HG03108 (cell line): ENCODE results near the gene TBCK.
"Not testable (repeated sequence)": the region's sequence is repeated elsewhere in the genome, so short reads cannot be mapped to it uniquely, and the experiment has no call there.

Experiments
- ATAC-seq: cut with Tn5 transposase; IDR thresholded peaks from one replicate; pipeline ENCODE4 v1.9.1; 2021; ENCODE audit warnings: moderate library complexity; ENCODE audit not compliant: unreplicated experiment

Gene TBCK

GRCh38 chr4:106132045-106132444, 184.0 kb downstream of the TBCK start:
- ATAC-seq: no peak

- ATAC-seq: no peak
Observed at GRCh38 chr4:106126062-106126461, 189.9 kb downstream of the TBCK start.

GRCh38 chr4:106119949-106120555, 196.0 kb downstream of the TBCK start:
- ATAC-seq: not testable (repeated sequence)

- no peak for ATAC-seq
Observed at GRCh38 chr4:106116025-106116424, 200.0 kb downstream of the TBCK start.

GRCh38 chr4:106114270-106114669, 201.7 kb downstream of the TBCK start:
- no peak for ATAC-seq

- not testable (repeated sequence) for ATAC-seq
Observed at GRCh38 chr4:106111778-106112469, 204.1 kb downstream of the TBCK start.

GRCh38 chr4:106109929-106110328, 206.1 kb downstream of the TBCK start:
- no peak for ATAC-seq

GRCh38 chr4:106105697-106106096, 210.3 kb downstream of the TBCK start:
- no peak for ATAC-seq

GRCh38 chr4:106104276-106104675, 211.7 kb downstream of the TBCK start:
- no peak for ATAC-seq

- ATAC-seq: no peak
Observed at GRCh38 chr4:106096454-106096853, 219.6 kb downstream of the TBCK start.

- no peak for ATAC-seq
Observed at GRCh38 chr4:106095408-106095807, 220.6 kb downstream of the TBCK start.

- no peak for ATAC-seq
Observed at GRCh38 chr4:106092361-106093040, 223.5 kb downstream of the TBCK start.

GRCh38 chr4:106090826-106091225, 225.2 kb downstream of the TBCK start:
- no peak for ATAC-seq

GRCh38 chr4:106083065-106083464, 232.9 kb downstream of the TBCK start:
- no peak for ATAC-seq

- no peak for ATAC-seq
Observed at GRCh38 chr4:106080376-106080775, 235.6 kb downstream of the TBCK start.

GRCh38 chr4:106079616-106080015, 236.4 kb downstream of the TBCK start:
- ATAC-seq: no peak

- no peak for ATAC-seq
Observed at GRCh38 chr4:106065018-106065417, 251.0 kb downstream of the TBCK start.

- ATAC-seq: no peak
Observed at GRCh38 chr4:106063009-106063408, 253.0 kb downstream of the TBCK start.

GRCh38 chr4:106062452-106062875, 253.5 kb downstream of the TBCK start:
- no peak for ATAC-seq

GRCh38 chr4:106058921-106059320, 257.1 kb downstream of the TBCK start:
- no peak for ATAC-seq

- no peak for ATAC-seq
Observed at GRCh38 chr4:106056914-106057313, 259.1 kb downstream of the TBCK start.

- no peak for ATAC-seq
Observed at GRCh38 chr4:106051514-106051913, 264.5 kb downstream of the TBCK start.
